Measurements from ENCODE around the gene MRPL52. TPM values are rescaled to one million over a fixed set of nuclear protein-coding genes. Genes with fewer than 3 reads are reported as not detected.

Gene MRPL52
- total RNA-seq, 1 experiment from 2014 or later = 134 TPM

- H3K36me3 ChIP-seq (ENCODE audit: control insufficient read depth in 1 of 2, insufficient read depth in 2 of 2, low read length in 2 of 2) = peaks cover 3% of the 10 kb centered on the region in 2 experiments; a peak in 1 of 4 replicates
- no peaks in the 10 kb centered on the region for H3K9me3 ChIP-seq (ENCODE audit: control insufficient read depth in 1 of 2, insufficient read depth in 1 of 2, low read depth in 1 of 2, low read length in 2 of 2)
- no peaks in the 10 kb centered on the region for H3K79me2 ChIP-seq (ENCODE audit: insufficient read depth, low read length)
- H3K27me3 ChIP-seq (ENCODE audit: insufficient read depth, low read length) = no peaks in the 10 kb centered on the region
- no peak overlapping the region for H3K9ac ChIP-seq (ENCODE audit: low read length)
- no peak overlapping the region for H3K27ac ChIP-seq (ENCODE audit: low read depth, low read length)
- H2AFZ ChIP-seq (ENCODE audit: low read depth, low read length, poor library complexity, severe bottlenecking) = no peak overlapping the region
- H3K4me3 ChIP-seq (replicated peaks in 1 of 2; ENCODE audit: low read depth in 1 of 2, low read length in 2 of 2) = no peak overlapping the region
- CTCF ChIA-PET = no interaction called here
- POLR2A ChIA-PET = no interaction called here
- BruUV-seq (replicated peaks) = no TSS peak
- H3K4me1 ChIP-seq (ENCODE audit: control insufficient read depth in 1 of 2, insufficient read depth in 2 of 2, low read length in 2 of 2) = peaks cover 0 to 14% of the 10 kb centered on the region in 2 experiments; a peak in 3 of 4 replicates
- TF ChIP-seq SRF (IDR thresholded peaks at IDR 0.05; ENCODE audit: low read depth) (no peak), CTCF (IDR thresholded peaks at IDR 0.05 in 2 of 3, conservative IDR thresholded peaks at IDR 0.05 in 1 of 3; ENCODE audit: borderline replicate concordance in 1 of 3, insufficient read depth in 1 of 3, low read depth in 2 of 3, low read length in 2 of 3) (no peak), POLR2AphosphoS5 (IDR thresholded peaks at IDR 0.05; ENCODE audit: low read depth, low read length) (no peak), TCF7L2 (IDR thresholded peaks at IDR 0.05; ENCODE audit: borderline replicate concordance, extremely low read depth, insufficient read depth, insufficient read length) (no peak), CEBPB (IDR thresholded peaks at IDR 0.05; ENCODE audit: low read depth) (no peak), POLR2A (IDR thresholded peaks at IDR 0.05; ENCODE audit: borderline replicate concordance, extremely low read depth, insufficient read depth, insufficient read length) (no peak), EGR1 (IDR thresholded peaks at IDR 0.05; ENCODE audit: low read depth) (no peak), YY1 (IDR thresholded peaks at IDR 0.05; ENCODE audit: extremely low read depth, insufficient replicate concordance, low read depth, low read length) (no peak)
- no peak for ATAC-seq
- no peak overlapping the region for H3K4me2 ChIP-seq (ENCODE audit: low read length)
- intact Hi-C loops (cut with micrococcal nuclease) = no loop called here
- H4K20me1 ChIP-seq (ENCODE audit: insufficient read depth) = no peaks in the 10 kb centered on the region
- no peaks in the 10 kb centered on the region for H3K9me2 ChIP-seq (ENCODE audit: insufficient read depth)
- RAD21 ChIA-PET (ENCODE audit: low non-redundant PET in 1 of 2, low total read pairs in 2 of 2, uncharacterized antibody in 2 of 2, unreplicated experiment in 2 of 2) = no interaction called here
- DNase-seq (ENCODE audit: low read depth, low spot score) = no peak
Measured at GRCh38 chr14:22875748-22876319, 46.1 kb downstream of the MRPL52 start.
